ENCODE measurements around the gene ATP2C2.

DNA sequence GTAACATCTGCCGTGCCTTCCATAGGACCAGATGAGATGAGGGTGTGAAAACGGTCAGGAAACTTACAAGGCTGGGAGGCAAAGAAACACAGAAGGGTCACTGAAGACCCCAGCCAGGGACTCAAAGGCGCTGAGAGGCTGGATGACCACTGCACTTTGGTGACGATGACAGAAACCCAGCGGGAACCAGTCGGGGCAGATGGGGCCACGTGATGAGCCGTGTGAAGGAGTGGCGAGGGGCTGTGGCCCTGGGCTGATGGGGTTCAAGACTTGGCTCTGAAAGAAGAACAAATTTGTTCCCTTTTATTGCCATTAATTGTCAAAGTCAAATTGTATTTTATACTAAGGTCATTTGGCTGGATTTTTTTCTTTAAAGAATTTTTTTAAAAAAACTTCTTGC is 28.6 kb upstream of the ATP2C2 start:
- TF ChIP-seq, protein P1, sequence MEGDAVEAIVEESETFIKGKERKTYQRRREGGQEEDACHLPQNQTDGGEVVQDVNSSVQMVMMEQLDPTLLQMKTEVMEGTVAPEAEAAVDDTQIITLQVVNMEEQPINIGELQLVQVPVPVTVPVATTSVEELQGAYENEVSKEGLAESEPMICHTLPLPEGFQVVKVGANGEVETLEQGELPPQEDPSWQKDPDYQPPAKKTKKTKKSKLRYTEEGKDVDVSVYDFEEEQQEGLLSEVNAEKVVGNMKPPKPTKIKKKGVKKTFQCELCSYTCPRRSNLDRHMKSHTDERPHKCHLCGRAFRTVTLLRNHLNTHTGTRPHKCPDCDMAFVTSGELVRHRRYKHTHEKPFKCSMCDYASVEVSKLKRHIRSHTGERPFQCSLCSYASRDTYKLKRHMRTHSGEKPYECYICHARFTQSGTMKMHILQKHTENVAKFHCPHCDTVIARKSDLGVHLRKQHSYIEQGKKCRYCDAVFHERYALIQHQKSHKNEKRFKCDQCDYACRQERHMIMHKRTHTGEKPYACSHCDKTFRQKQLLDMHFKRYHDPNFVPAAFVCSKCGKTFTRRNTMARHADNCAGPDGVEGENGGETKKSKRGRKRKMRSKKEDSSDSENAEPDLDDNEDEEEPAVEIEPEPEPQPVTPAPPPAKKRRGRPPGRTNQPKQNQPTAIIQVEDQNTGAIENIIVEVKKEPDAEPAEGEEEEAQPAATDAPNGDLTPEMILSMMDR (conservative IDR thresholded peaks at IDR 0.05; ENCODE audit: low read depth in 2 of 2) = no peak
- no peak for TF ChIP-seq EZH2 (IDR thresholded peaks at IDR 0.05; ENCODE audit: low read depth, unreplicated experiment)
- TF ChIP-seq POLR2AphosphoS5 (IDR thresholded peaks at IDR 0.05; ENCODE audit: low read depth) = no peak
- TF ChIP-seq NANOG (IDR thresholded peaks at IDR 0.05; ENCODE audit: borderline replicate concordance) = no peak
- no peak for TF ChIP-seq CREB1 (CRISPR knock-in tag; IDR thresholded peaks at IDR 0.05; ENCODE audit: low read depth)
- TF ChIP-seq, protein P2, sequence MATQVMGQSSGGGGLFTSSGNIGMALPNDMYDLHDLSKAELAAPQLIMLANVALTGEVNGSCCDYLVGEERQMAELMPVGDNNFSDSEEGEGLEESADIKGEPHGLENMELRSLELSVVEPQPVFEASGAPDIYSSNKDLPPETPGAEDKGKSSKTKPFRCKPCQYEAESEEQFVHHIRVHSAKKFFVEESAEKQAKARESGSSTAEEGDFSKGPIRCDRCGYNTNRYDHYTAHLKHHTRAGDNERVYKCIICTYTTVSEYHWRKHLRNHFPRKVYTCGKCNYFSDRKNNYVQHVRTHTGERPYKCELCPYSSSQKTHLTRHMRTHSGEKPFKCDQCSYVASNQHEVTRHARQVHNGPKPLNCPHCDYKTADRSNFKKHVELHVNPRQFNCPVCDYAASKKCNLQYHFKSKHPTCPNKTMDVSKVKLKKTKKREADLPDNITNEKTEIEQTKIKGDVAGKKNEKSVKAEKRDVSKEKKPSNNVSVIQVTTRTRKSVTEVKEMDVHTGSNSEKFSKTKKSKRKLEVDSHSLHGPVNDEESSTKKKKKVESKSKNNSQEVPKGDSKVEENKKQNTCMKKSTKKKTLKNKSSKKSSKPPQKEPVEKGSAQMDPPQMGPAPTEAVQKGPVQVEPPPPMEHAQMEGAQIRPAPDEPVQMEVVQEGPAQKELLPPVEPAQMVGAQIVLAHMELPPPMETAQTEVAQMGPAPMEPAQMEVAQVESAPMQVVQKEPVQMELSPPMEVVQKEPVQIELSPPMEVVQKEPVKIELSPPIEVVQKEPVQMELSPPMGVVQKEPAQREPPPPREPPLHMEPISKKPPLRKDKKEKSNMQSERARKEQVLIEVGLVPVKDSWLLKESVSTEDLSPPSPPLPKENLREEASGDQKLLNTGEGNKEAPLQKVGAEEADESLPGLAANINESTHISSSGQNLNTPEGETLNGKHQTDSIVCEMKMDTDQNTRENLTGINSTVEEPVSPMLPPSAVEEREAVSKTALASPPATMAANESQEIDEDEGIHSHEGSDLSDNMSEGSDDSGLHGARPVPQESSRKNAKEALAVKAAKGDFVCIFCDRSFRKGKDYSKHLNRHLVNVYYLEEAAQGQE (IDR thresholded peaks at IDR 0.05; ENCODE audit: unreplicated experiment) = no peak
